22Rv1 (cell line): ENCODE measurements around the gene SSH2.

Experiments used
- CTCF ChIP-seq: fragments of 450-650 bp; IDR thresholded peaks from 2 replicates; pipeline ENCODE4 v1.5.1; 2017; ENCODE audit warnings: mild to moderate bottlenecking
- ZFX ChIP-seq: fragments of 450-650 bp; IDR thresholded peaks from 2 replicates; pipeline ENCODE4 v1.6.1; 2017; ENCODE audit warnings: antibody characterized with exemption, borderline replicate concordance

GRCh38 chr17:29782917-29783316, 147.1 kb downstream of the SSH2 start:
- no peak for TF ChIP-seq CTCF
- TF ChIP-seq ZFX, result no peak
